Parathyroid adenoma (tissue), 2 donors: ENCODE data around the gene CNTN5.

Source experiments
- H2AFZ ChIP-seq: fragments of 300-600 bp; sonication (generic); one replicate; pipeline ENCODE4 v1.7.0; 2017; ENCODE audit warnings: antibody characterized with exemption, mild to moderate bottlenecking
- H3K27ac ChIP-seq: fragments of 300-600 bp; sonication (generic); one replicate; pipeline ENCODE4 v1.7.0; 2017
- H3K27me3 ChIP-seq: fragments of 300-600 bp; sonication (generic); one replicate; pipeline ENCODE4 v1.7.0; 2017; ENCODE audit warnings: low read length; ENCODE audit not compliant: control insufficient read depth, insufficient read depth
- H3K36me3 ChIP-seq: fragments of 300-600 bp; sonication (generic); one replicate; pipeline ENCODE4 v1.7.0; 2017; ENCODE audit warnings: low read length; ENCODE audit not compliant: control insufficient read depth, insufficient read depth
- H3K4me1 ChIP-seq: fragments of 300-600 bp; sonication (generic); one replicate; pipeline ENCODE4 v1.7.0; 2017; ENCODE audit warnings: control low read depth
- H3K4me2 ChIP-seq: fragments of 300-600 bp; sonication (generic); one replicate; pipeline ENCODE4 v1.7.0; 2017; ENCODE audit warnings: low read length
- H3K4me3 ChIP-seq: fragments of 300-600 bp; sonication (generic); one replicate; pipeline ENCODE4 v1.7.0; 2017; ENCODE audit warnings: low read depth, low read length
- H3K79me2 ChIP-seq: fragments of 300-600 bp; sonication (generic); one replicate; pipeline ENCODE4 v1.7.0; 2017; ENCODE audit warnings: control low read depth
- H3K9ac ChIP-seq: fragments of 300-600 bp; sonication (generic); one replicate; pipeline ENCODE4 v1.7.0; 2017; ENCODE audit warnings: mild to moderate bottlenecking
- H3K9me3 ChIP-seq: fragments of 300-600 bp; sonication (generic); one replicate; pipeline ENCODE4 v1.7.0; 2017; ENCODE audit warnings: low read length; ENCODE audit not compliant: control insufficient read depth
- CTCF ChIP-seq: fragments of 300-600 bp; sonication (generic); IDR thresholded peaks from one replicate; pipeline ENCODE4 v1.7.0; 2017; ENCODE audit warnings: antibody characterized with exemption, mild to moderate bottlenecking
- donor health status: primary hyperparathyroidism.

The CNTN5 gene

GRCh38 chr11:100383357-100383865 is 1362.7 kb downstream of the CNTN5 start:
- H3K27ac ChIP-seq = no peak overlapping the region
- H3K4me2 ChIP-seq = no peak overlapping the region
- H3K9ac ChIP-seq = no peak overlapping the region
- H3K79me2 ChIP-seq = no peaks in the 10 kb centered on the region
- no peak overlapping the region for H3K4me3 ChIP-seq
- no peak for TF ChIP-seq CTCF
- H3K4me1 ChIP-seq = no peaks in the 10 kb centered on the region
- no peaks in the 10 kb centered on the region for H3K9me3 ChIP-seq
- no peak overlapping the region for H2AFZ ChIP-seq
- no peaks in the 10 kb centered on the region for H3K27me3 ChIP-seq
- H3K36me3 ChIP-seq = no peaks in the 10 kb centered on the region

GRCh38 chr11:100396266-100396665 is 1375.5 kb downstream of the CNTN5 start:
- no peak overlapping the region for H3K9ac ChIP-seq
- H3K27ac ChIP-seq = no peak overlapping the region
- H3K36me3 ChIP-seq = no peaks in the 10 kb centered on the region
- no peak overlapping the region for H3K4me2 ChIP-seq
- H3K79me2 ChIP-seq = no peaks in the 10 kb centered on the region
- H3K4me1 ChIP-seq = no peaks in the 10 kb centered on the region
- H3K9me3 ChIP-seq = no peaks in the 10 kb centered on the region
- no peak overlapping the region for H2AFZ ChIP-seq
- no peak for TF ChIP-seq CTCF
- H3K27me3 ChIP-seq = no peaks in the 10 kb centered on the region
- no peak overlapping the region for H3K4me3 ChIP-seq

DNA sequence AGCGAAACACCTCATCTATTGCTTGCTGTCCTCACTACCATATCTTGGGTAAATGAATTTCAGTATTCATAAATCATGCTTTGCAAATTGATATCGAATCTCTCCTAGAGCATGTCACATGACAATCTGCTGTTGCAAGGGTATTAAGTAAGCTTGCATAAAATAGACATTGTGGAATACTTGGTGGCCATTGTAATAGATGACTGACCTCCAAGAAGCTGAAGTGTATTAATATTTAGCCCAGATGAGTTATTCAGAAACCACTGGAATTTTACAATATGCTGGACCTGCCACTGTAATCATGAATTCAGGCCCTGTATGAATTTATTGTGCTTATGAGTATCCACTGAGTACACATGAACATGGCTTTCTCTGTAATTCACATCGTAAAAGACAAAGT is 1376.7 kb downstream of the CNTN5 start:
- Histone ChIP-seq H3K79me2 (no peaks in the 10 kb centered on the region), H3K4me3 (no peak overlapping the region), H3K4me1 (no peaks in the 10 kb centered on the region), H3K9me3 (no peaks in the 10 kb centered on the region), H3K4me2 (no peak overlapping the region), H3K9ac (no peak overlapping the region), H2AFZ (no peak overlapping the region), H3K27me3 (no peaks in the 10 kb centered on the region), H3K36me3 (no peaks in the 10 kb centered on the region), H3K27ac (no peak overlapping the region)
- no peak for TF ChIP-seq CTCF

DNA sequence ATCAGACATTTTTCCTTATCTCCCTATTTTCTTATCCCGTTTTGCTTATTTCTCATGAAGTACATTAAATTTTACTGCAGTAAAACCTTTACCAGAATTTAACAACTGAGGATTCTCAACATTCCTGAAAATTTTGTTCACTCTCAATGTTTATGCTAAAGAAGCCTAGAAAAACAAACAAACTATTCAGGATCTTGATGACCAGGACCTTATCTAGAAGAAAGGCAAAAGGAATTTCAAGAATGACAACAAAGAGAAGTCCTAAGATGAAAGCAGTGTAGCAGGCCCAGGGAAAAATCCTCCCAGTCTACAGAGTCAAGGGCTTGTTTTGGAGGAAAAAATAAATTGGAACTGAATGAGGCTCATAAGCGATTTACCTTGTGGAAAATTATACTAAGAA is 1383.1 kb downstream of the CNTN5 start:
- Histone ChIP-seq H3K27ac (no peak overlapping the region), H3K4me3 (no peak overlapping the region), H3K36me3 (no peaks in the 10 kb centered on the region), H3K9ac (no peak overlapping the region), H3K4me2 (no peak overlapping the region), H3K9me3 (no peaks in the 10 kb centered on the region), H3K27me3 (no peaks in the 10 kb centered on the region), H3K79me2 (no peaks in the 10 kb centered on the region), H2AFZ (no peak overlapping the region), H3K4me1 (no peaks in the 10 kb centered on the region)
- TF ChIP-seq CTCF = no peak

DNA sequence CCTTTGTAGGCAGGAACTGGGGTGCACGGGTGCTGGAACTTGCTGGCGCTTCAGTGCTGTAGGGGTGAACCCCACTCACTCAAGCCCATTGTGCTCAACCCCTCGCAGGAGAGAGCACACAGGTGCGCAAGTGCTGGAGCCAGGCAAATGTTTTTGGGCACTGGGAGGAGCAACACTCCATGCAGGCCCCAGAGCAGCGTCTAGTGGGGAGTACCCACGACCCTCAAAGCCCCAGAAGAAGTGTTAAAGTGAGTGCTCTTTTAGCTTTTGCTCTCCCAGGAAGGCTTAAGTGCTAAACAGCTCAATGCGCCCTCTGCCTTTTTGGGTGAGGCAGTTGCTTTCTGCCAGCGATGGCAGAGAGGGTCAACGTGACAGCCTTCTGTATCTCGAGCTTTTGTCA is 1384.2 kb downstream of the CNTN5 start:
- Histone ChIP-seq H3K79me2 (no peaks in the 10 kb centered on the region), H3K27me3 (no peaks in the 10 kb centered on the region), H3K9ac (no peak overlapping the region), H3K4me2 (no peak overlapping the region), H3K4me3 (no peak overlapping the region), H3K4me1 (no peaks in the 10 kb centered on the region), H2AFZ (no peak overlapping the region), H3K36me3 (no peaks in the 10 kb centered on the region), H3K9me3 (no peaks in the 10 kb centered on the region), H3K27ac (no peak overlapping the region)
- no peak for TF ChIP-seq CTCF
